Activated T-helper 2 cell treated with anti-CD3 and anti-CD28 coated beads, Interferon-gamma antibody, Interleukin-2, Interleukin-4, amounts not matched to agents 10 μg/mL and 5 μg/mL and 100 μg/mL, durations not matched to agents 14 hours and 24 hours and 36 hours (primary cell): ENCODE data around the gene ZFPL1. TPM values are rescaled to one million over a fixed set of nuclear protein-coding genes. Genes with fewer than 3 reads are reported as not detected.

Experiments
- DNase-seq: peaks from one replicate; pipeline ENCODE4 v3.0.0; 2021; ENCODE audit warnings: low spot score
- H3K27ac Mint-ChIP-seq: one replicate; pipeline ENCODE4 v1.8.0; 2021; ENCODE audit warnings: mixed read lengths
- H3K27me3 Mint-ChIP-seq: one replicate; pipeline ENCODE4 v1.8.0; 2021; ENCODE audit warnings: low read depth, mixed read lengths
- H3K36me3 Mint-ChIP-seq: one replicate; pipeline ENCODE4 v1.8.0; 2021; ENCODE audit warnings: low read depth, mixed read lengths
- H3K4me1 Mint-ChIP-seq: one replicate; pipeline ENCODE4 v1.8.0; 2021; ENCODE audit warnings: low read depth, mixed read lengths
- H3K4me3 Mint-ChIP-seq: one replicate; pipeline ENCODE4 v1.8.0; 2021; ENCODE audit warnings: low read depth, mild to moderate bottlenecking, moderate library complexity, mixed read lengths
- H3K9me3 Mint-ChIP-seq: one replicate; pipeline ENCODE4 v1.8.0; 2021; ENCODE audit warnings: mixed read lengths
- intact Hi-C: fragments of 100-400 bp; cut with micrococcal nuclease; formaldehyde crosslinking; loops from one replicate; pipeline ENCODE4 v1.15.1; 2023
- total RNA-seq: library from RNA; stranded (reverse); gene quantifications from 2 replicates; pipeline ENCODE4 v1.2.3, GENCODE V29; 2022

The ZFPL1 gene
- total RNA-seq, 1 donor from 2014 or later, result 37.2 TPM

DNA sequence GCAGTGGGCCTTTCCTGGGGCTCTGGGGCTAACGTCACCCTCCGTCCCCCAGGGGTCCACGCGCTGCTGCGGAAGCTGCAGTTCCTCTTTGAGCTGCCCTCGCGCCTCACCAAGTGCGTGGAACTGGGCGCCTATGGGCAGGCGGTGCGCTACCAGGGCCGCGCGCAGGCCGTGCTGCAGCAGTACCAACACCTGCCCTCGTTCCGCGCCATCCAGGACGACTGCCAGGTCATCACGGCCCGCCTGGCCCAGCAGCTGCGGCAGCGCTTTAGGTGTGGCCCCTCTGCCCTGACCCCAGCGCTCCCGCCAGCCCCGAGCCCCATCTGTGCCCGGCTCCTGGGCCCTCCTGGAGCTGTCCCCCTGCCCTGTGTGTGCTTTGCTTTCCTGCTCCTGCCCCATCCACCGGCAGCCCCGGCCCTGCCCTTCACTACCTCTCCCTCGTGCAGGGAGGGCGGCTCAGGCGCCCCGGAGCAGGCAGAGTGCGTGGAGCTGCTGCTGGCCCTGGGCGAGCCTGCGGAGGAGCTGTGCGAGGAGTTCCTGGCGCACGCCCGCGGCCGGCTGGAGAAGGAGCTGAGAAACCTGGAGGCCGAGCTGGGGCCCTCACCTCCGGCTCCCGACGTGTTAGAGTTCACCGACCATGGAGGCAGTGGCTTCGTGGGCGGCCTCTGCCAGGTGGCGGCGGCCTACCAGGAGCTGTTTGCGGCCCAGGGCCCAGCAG lies 23.9 kb downstream of the ZFPL1 start:
- no peaks in the 10 kb centered on the region for H3K27me3 Mint-ChIP-seq
- peaks cover 30% of the 10 kb centered on the region for H3K36me3 Mint-ChIP-seq
- intact Hi-C loops, result no loop called here
- DNase-seq, result no peak
- H3K27ac Mint-ChIP-seq, result no peak overlapping the region
- H3K9me3 Mint-ChIP-seq, result no peaks in the 10 kb centered on the region
- H3K4me3 Mint-ChIP-seq, result no peak overlapping the region
- peaks cover 24% of the 10 kb centered on the region for H3K4me1 Mint-ChIP-seq

DNA sequence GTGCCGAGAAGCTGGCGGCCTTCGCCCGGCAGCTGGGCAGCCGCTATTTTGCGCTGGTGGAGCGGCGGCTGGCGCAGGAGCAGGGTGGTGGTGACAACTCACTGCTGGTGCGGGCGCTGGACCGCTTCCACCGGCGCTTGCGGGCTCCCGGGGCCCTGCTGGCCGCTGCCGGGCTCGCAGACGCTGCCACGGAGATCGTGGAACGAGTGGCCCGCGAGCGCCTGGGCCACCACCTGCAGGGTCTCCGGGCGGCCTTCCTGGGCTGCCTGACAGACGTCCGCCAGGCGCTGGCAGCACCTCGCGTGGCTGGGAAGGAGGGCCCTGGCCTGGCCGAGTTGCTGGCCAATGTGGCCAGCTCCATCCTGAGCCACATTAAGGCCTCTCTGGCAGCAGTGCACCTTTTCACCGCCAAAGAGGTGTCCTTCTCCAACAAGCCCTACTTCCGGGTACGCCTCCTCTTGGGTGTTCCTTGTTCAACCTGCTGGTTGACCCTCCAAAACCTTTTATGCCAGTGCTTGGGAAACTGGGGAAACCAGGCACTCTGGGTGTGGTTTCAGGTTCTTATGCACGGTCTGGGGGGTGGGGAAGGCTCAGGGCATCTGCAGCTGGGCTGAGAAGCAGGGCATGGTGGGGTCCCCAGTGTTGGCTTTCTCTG lies 24.6 kb downstream of the ZFPL1 start:
- no peaks in the 10 kb centered on the region for H3K27me3 Mint-ChIP-seq
- H3K4me3 Mint-ChIP-seq, result no peak overlapping the region
- H3K4me1 Mint-ChIP-seq, result peaks cover 27% of the 10 kb centered on the region
- H3K27ac Mint-ChIP-seq, result no peak overlapping the region
- intact Hi-C loops, result no loop called here
- H3K36me3 Mint-ChIP-seq, result peaks cover 27% of the 10 kb centered on the region
- no peaks in the 10 kb centered on the region for H3K9me3 Mint-ChIP-seq
- no peak for DNase-seq

DNA sequence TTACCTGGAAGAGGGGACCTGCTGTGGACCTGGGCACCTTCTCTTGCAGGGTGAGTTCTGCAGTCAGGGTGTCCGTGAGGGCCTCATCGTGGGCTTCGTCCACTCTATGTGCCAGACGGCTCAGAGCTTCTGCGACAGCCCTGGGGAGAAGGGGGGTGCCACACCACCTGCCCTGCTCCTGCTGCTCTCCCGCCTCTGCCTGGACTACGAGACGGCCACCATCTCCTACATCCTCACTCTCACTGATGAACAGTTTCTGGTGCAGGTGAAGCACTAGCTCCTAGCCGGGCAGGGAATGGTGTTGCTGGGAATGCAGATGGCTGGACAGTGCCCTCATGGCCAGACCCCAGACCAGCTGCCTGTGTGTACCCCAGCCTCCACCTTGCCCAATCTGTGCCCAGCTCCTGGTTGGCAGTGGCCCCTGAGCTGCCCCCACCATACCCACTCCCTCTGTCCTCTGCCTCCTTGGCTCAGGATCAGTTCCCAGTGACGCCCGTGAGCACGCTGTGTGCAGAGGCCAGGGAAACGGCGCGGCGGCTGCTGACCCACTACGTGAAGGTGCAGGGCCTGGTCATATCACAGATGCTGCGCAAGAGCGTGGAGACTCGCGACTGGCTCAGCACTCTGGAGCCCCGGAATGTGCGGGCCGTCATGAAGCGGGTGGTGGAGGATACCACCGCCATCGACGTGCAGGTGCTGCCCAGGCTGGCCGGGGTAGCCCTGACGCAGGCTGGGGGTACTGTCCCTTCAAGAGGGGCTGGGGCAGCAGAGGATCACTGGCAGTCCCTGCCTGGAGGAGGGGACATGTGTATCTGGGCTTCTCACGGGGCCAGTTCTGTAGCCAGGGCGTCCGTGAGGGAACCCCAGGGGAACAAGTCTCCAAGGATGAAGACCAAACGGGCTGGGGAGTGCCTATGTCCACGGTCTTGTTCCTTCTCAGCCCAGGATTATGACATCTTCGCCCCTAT lies 25.5 kb downstream of the ZFPL1 start:
- Mint-ChIP-seq H3K36me3 (peaks cover 30% of the 10 kb centered on the region), H3K27ac (no peak overlapping the region), H3K27me3 (no peaks in the 10 kb centered on the region), H3K9me3 (no peaks in the 10 kb centered on the region), H3K4me1 (peaks cover 30% of the 10 kb centered on the region), H3K4me3 (no peak overlapping the region)
- DNase-seq, result no peak
- intact Hi-C loops, result loop anchor here (2.0 to 10.0 kb wide), 7 partner anchors 13 to 465 kb away; partner anchors contain the start of genes ATG2A, CDCA5, DPF2 and EHBP1L1

DNA sequence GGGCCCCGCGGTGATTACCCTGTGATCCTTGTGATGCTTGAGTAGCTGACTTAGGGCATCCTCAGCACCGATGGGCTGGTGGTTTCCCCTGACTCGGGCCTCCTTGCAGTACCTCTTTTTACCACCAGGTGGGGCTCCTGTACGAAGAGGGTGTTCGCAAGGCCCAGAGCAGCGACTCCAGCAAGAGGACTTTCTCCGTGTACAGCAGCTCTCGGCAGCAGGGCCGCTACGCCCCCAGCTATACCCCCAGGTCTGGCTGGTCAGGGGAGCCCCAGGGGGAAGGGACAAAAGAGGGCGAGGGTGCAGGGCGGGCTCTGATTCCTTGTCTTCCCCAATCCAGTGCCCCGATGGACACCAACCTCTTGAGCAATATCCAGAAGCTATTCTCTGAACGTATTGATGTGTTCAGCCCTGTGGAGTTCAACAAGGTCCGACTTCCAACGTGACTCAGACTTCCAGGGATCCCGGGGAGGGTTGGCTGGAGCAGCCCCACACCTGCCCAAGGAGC lies 26.4 kb downstream of the ZFPL1 start:
- H3K9me3 Mint-ChIP-seq, result no peaks in the 10 kb centered on the region
- peaks cover 26% of the 10 kb centered on the region for H3K36me3 Mint-ChIP-seq
- no peak overlapping the region for H3K27ac Mint-ChIP-seq
- H3K4me3 Mint-ChIP-seq, result no peak overlapping the region
- H3K27me3 Mint-ChIP-seq, result no peaks in the 10 kb centered on the region
- intact Hi-C loops, result loop anchor here (2.0 to 10.0 kb wide), 7 partner anchors 14 to 464 kb away; partner anchors contain the start of genes ATG2A, CDCA5, DPF2 and EHBP1L1
- peaks cover 25% of the 10 kb centered on the region for H3K4me1 Mint-ChIP-seq
- DNase-seq, result peak; percentile 90

DNA sequence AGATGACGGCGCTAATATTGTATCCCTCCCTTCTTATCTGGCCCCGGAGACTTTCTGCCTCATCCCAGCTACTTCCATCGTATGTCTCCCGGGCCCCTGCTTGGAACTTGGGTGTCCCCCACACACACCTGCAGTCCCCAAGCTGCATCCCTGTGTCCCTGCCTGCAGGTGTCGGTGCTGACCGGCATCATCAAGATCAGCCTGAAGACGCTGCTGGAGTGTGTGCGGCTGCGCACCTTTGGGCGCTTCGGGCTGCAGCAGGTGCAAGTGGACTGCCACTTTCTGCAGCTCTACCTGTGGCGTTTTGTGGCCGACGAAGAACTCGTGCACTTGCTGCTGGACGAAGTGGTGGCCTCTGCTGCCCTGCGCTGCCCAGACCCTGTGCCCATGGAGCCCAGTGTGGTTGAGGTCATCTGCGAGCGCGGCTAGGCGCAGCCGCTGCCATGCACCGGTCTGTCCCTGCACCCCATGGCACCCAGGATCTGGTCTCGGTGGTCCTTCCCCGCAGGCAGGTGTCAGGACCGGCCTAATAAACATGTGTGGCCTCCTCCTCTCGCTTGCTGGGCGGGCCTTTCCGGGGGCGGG lies 27.2 kb downstream of the ZFPL1 start:
- peak overlapping the region; percentile 42 for H3K27ac Mint-ChIP-seq
- peaks cover 25% of the 10 kb centered on the region for H3K4me1 Mint-ChIP-seq
- intact Hi-C loops, result loop anchor here (2.0 to 10.0 kb wide), 7 partner anchors 14 to 464 kb away; partner anchors contain the start of genes ATG2A, CDCA5, DPF2 and EHBP1L1
- no peaks in the 10 kb centered on the region for H3K9me3 Mint-ChIP-seq
- no peaks in the 10 kb centered on the region for H3K27me3 Mint-ChIP-seq
- peaks cover 27% of the 10 kb centered on the region for H3K36me3 Mint-ChIP-seq
- peak overlapping the region; percentile 88 for H3K4me3 Mint-ChIP-seq
- no peak for DNase-seq

DNA sequence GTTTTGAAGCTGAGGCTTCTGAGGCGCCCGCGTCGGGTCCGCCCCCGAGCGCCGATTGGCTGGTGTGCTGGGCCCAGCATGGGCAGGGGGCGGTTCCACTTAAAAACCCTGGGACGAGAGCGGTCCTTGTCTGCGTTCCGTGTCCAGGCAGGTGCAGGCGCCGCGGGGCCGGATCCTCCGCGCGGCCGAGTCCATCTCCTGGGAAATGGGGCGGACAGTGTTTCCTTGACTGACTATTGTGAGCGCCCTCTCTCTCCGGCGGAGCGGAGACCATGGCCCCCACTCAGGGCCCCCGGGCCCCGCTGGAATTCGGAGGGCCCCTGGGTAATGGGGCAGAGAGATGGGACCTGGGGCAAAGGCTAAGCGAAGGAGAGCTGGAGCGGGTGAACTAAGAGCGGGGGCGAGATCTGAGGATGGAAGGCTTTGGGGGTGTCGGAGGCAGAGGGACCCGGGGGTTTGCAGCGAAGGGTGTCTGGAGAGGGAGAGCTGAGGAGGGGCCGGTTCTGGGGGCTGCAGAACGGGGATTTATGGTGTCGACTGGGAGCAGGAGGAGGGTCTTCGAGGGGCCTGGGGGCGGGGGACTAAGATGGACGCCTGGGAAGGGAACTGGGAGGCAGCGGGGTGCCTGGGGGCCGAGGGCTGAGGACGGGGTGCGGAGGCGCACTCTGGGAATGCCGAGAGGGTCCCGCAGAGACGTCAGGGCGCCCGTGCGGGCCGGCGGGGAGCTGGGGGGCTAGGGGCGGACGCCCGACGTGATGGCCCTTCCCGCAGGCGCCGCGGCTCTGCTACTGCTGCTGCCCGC lies 27.9 kb downstream of the ZFPL1 start, which contains the start of gene TM7SF2:
TM7SF2 (plus strand) TSS at position 129 of the 802 bp plus-strand sequence; CDS start at position 273, 144 bp downstream.
- H3K36me3 Mint-ChIP-seq, result peaks cover 23% of the 10 kb centered on the region
- peaks cover 25% of the 10 kb centered on the region for H3K4me1 Mint-ChIP-seq
- no peaks in the 10 kb centered on the region for H3K27me3 Mint-ChIP-seq
- no peaks in the 10 kb centered on the region for H3K9me3 Mint-ChIP-seq
- intact Hi-C loops, result loop anchor here (2.0 to 10.0 kb wide), 7 partner anchors 15 to 463 kb away; partner anchors contain the start of genes ATG2A, CDCA5, DPF2 and EHBP1L1
- H3K27ac Mint-ChIP-seq, result peak within 1 kb of the TSS; percentile 73
- peak within 1 kb of the TSS; percentile 88 for H3K4me3 Mint-ChIP-seq
- peak; percentile 93 for DNase-seq

DNA sequence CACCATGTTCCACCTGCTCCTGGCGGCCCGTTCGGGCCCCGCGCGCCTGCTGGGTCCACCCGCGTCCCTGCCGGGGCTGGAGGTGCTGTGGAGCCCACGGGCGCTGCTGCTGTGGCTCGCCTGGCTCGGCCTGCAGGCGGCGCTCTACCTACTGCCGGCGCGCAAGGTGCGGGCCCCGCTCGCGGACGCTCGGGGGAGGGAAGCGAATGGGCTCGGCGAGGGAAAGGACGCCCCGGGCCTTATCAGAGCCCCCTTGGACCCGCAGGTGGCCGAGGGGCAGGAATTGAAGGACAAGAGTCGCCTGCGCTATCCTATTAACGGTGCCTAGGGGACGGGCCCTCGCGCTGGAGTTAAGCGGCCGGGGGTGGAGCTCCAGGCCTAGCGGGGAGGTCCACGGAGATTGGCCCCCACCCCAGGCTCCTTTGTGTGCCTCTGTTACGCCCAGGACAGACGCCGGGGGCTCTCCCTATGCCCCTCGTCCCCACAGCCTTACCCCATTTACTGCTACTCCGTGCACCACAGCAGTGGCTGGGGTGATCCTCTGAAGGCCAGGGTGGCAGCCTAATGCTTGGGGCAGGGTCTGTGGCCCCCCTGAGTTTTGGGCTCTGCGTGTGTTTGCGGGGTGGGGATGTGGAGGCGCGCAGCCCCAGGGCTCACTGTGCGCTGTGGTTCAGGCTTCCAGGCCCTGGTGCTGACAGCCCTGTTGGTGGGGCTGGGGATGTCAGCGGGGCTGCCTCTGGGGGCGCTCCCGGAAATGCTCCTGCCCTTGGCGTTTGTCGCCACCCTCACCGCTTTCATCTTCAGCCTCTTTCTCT lies 28.7 kb downstream of the ZFPL1 start:
- intact Hi-C loops, result loop anchor here (5.0 to 10.0 kb wide), 4 partner anchors 85 to 462 kb away; partner anchors contain the start of genes ATG2A, DPF2, EHBP1L1 and FAM89B
- Mint-ChIP-seq H3K4me3 (peak overlapping the region; percentile 88), H3K4me1 (peaks cover 25% of the 10 kb centered on the region), H3K9me3 (no peaks in the 10 kb centered on the region), H3K27ac (peak overlapping the region; percentile 72), H3K27me3 (no peaks in the 10 kb centered on the region), H3K36me3 (peaks cover 27% of the 10 kb centered on the region)
- peak; percentile 73 for DNase-seq

DNA sequence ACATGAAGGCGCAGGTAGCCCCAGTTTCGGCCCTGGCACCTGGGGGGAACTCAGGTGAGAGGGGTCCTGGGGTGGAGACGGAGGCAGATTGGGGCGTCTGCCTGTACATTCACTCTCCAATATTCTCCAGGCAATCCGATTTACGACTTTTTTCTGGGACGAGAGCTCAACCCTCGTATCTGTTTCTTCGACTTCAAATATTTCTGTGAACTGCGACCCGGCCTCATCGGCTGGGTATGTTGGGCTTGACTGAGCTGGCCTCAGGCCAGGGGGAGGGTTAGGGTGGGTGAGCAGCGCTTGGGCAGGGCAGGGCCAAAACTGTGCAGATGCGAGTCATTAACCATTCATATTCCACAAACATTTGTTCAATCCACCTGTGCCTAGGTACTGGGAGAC lies 29.3 kb downstream of the ZFPL1 start:
- DNase-seq, result no peak
- no peaks in the 10 kb centered on the region for H3K9me3 Mint-ChIP-seq
- H3K36me3 Mint-ChIP-seq, result peaks cover 33% of the 10 kb centered on the region
- H3K4me1 Mint-ChIP-seq, result peaks cover 27% of the 10 kb centered on the region
- intact Hi-C loops, result loop anchor here (5.0 to 10.0 kb wide), 4 partner anchors 86 to 461 kb away; partner anchors contain the start of genes ATG2A, DPF2, EHBP1L1 and FAM89B
- peak overlapping the region; percentile 88 for H3K4me3 Mint-ChIP-seq
- peak overlapping the region; percentile 72 for H3K27ac Mint-ChIP-seq
- H3K27me3 Mint-ChIP-seq, result no peaks in the 10 kb centered on the region

DNA sequence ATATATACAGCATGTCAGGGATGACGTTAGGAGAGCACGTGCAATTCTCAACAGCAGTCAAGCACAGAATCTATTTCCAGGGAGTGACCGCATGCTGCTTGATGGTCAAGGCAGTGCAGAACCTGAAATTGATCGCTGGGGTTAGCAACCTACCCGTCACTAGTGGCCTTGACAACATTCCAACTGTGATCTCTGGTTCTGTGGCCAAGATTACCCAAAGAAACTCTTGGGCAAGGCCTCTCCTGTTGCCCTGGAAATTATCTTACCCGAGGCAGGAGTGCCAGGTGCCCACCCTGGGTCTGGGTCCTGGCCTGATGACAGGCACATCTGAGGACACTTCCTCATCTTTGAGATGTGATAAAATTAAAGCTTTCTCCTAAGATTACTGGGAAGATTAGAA lies 29.8 kb downstream of the ZFPL1 start:
- no peaks in the 10 kb centered on the region for H3K9me3 Mint-ChIP-seq
- H3K27ac Mint-ChIP-seq, result peak overlapping the region; percentile 15
- peaks cover 38% of the 10 kb centered on the region for H3K36me3 Mint-ChIP-seq
- no peaks in the 10 kb centered on the region for H3K27me3 Mint-ChIP-seq
- no peak for DNase-seq
- intact Hi-C loops, result loop anchor here (5.0 to 10.0 kb wide), 4 partner anchors 87 to 461 kb away; partner anchors contain the start of genes ATG2A, DPF2, EHBP1L1 and FAM89B
- H3K4me3 Mint-ChIP-seq, result peak overlapping the region; percentile 88
- peaks cover 32% of the 10 kb centered on the region for H3K4me1 Mint-ChIP-seq

DNA sequence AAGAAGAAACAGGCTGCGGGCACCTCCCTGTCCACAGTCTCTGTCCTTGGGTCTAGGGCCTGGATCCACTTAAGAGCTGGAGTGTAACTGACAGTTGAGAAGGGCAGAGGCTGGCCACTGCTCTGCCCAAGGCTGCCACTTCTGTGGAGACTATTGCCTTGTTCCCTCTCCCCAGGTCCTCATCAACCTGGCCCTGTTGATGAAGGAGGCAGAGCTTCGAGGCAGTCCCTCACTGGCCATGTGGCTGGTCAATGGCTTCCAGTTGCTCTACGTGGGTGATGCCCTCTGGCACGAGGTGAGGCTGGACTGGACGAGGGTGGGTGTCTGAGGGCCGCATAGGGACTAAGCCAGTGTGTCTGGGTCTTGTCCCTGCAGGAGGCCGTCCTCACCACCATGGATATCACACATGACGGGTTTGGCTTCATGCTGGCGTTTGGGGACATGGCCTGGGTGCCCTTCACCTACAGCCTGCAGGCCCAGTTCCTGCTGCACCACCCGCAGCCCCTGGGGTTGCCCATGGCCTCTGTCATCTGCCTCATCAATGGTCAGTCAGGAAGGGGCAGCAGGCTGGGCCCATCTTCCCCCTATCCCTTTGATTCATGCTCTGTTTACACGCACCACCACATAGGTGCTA lies 30.6 kb downstream of the ZFPL1 start:
- intact Hi-C loops, result loop anchor here (5.0 to 10.0 kb wide), 5 partner anchors 87 to 460 kb away; partner anchors contain the start of genes ATG2A, DPF2, EHBP1L1 and FAM89B
- Mint-ChIP-seq H3K4me1 (peaks cover 34% of the 10 kb centered on the region), H3K9me3 (no peaks in the 10 kb centered on the region), H3K4me3 (peak overlapping the region; percentile 21), H3K36me3 (peaks cover 42% of the 10 kb centered on the region), H3K27me3 (no peaks in the 10 kb centered on the region), H3K27ac (no peak overlapping the region)
- no peak for DNase-seq
